GM21825 (cell line): ENCODE results near the gene SNTB2.

Experiments
- ATAC-seq: cut with Tn5 transposase; IDR thresholded peaks from one replicate; pipeline ENCODE4 v1.9.1; 2021; ENCODE audit warnings: mild to moderate bottlenecking, moderate library complexity; ENCODE audit not compliant: unreplicated experiment

Gene SNTB2

DNA sequence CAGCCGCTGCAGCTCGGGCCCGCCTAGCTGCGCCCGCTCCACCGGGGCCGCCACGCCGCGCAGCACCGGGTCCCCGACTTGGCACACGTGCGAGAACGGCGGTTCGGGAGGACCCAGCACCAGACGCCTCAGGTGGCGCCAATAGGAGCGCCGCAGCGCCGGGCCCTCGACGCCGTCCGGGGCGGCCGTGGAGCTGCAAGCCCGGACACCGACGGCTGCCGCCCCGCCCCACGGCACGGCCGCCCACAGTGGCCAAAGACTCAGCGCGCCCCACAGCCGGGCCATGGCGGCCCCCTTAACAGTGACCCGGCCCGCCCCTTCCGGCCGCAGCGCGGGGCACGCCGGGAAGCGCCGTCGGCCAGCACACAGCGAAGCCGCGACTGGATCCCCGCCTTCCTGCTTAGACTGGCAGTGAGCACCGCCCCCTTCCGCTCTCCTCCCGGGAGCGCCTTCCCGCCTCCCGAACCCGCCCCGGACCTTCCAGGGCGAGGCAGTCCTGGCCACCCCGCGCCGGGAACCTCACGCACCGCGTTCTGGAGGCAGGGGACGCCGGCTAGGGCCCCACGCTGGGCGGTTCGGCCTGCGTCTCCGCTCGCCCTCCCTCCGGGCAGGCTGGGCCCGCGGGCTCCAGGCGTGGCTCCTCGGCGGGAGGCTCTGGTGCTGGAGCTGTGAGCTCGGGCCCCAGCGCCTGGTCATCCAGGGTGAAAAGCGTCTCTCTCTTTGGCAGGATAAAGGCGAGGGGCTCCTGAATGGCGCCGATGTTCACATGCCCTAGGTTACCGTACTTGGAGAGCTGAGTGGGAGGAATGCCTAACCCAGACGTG lies 143.5 kb downstream of the SNTB2 start, which contains the start of gene PDF:
Gene PDF, minus strand, starts transcription at position 303 of the 824 bp plus-strand sequence. Its CDS starts 18 bp downstream, at position 285.
- peak; percentile 89 for ATAC-seq

DNA sequence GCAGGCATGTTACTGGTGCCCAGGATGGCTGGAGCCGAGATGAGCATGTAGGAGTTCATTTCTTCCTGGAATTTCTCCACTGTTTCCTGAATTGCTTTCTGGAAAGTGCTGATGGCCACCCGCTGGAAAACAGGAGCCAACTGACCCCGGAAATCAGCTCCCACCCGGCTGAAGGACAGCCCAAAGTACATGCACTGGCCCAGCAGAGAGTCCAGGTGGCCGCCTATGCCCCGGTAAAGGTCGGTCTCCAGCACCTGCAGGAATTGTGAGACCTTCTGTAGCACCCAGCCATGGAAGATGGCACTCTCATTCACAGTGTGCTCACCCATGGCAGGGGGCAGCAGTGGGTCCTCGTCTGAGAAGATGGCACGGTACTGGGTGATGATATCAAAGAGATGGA lies 147.7 kb downstream of the SNTB2 start:
- no peak for ATAC-seq

DNA sequence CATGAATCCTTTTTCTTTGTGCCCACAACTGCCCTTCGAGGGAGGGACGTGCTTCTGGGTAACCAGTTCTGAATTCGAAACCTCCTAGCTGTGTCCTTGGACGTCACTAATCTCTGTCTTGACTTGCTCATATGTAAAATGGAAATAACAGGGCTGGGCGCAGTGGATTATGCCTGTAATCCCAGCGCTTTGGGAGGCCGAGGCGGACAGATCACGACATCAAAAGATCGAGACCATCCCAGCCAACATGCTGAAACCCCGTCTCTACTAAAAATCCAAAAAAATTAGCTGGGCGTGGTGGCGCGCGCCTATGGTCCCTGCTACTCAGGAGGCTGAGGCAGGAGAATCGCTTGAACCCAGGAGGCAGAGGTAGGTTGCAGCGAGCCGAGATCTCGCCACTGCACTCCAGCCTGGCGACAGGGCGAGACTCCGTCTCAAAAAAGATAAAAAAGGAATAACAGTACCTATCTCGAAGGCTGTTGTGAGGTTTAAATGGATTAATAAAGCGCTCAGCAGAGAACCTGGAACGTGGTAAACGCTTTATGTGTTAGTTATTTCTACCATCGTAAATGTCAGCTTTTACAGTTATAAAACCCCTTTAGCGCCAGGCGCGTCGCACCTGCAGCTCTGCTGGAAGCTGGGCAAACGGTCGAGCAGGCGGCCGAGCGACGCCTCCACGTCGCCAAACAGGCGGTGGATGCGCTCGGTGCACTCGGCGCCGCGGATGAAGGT lies 151.8 kb downstream of the SNTB2 start:
- no peak for ATAC-seq

- peak; percentile 90 for ATAC-seq
Observed at GRCh38 chr16:69339289-69340094, 152.5 kb downstream of the SNTB2 start, which contains the start of the genes COG8 and NIP7. COG8 (minus strand) TSS chr16:69339564; CDS start chr16:69339552, 12 bp downstream. NIP7 (plus strand) TSS chr16:69339772; CDS start chr16:69339830, 58 bp downstream.

GRCh38 chr16:69340095-69340644 lies 153.2 kb downstream of the SNTB2 start:
- ATAC-seq: no peak

- no peak for ATAC-seq
Observed at GRCh38 chr16:69344171-69344570, 157.2 kb downstream of the SNTB2 start.

DNA sequence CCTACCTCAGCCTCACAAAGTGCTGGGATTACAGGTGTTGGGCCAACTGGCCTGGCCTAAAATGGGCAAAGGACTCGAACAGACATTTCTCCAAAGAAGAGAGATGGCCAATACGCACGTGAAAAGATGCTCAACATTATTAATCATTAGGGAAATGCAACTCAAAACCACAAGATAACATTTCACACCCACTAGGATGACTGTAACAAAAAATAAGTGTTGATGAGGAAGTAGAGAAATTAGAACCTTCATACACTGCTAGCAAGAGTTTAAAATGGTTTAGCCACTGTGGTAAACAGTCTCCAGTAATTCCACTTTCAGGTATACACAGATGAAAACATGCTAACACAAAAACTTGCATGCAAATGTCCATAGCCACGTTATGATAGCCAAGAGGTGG lies 159.0 kb downstream of the SNTB2 start:
- ATAC-seq: no peak

- no peak for ATAC-seq
Observed at GRCh38 chr16:69346683-69347082, 159.7 kb downstream of the SNTB2 start.

- ATAC-seq: no peak
Observed at GRCh38 chr16:69348222-69348621, 161.3 kb downstream of the SNTB2 start.

DNA sequence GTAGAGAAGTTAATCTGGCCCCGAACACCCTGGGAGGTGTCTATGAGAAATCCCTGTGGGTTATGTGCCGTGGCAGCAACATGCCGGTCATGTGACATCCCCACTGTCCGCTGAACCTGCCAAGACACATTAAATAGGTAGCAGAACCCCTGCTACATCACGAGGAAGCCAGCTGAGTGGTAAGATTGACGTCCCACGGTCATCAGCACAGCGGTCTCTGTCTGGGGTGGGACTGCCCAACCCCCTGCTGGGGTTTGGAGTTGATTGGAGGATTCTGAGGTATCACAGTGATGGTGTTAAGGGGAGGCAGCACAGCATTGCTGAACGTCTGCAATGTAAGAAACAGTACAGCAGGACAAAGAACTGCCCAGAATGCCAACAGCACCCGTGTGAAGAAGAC lies 162.6 kb downstream of the SNTB2 start:
- ATAC-seq: no peak

DNA sequence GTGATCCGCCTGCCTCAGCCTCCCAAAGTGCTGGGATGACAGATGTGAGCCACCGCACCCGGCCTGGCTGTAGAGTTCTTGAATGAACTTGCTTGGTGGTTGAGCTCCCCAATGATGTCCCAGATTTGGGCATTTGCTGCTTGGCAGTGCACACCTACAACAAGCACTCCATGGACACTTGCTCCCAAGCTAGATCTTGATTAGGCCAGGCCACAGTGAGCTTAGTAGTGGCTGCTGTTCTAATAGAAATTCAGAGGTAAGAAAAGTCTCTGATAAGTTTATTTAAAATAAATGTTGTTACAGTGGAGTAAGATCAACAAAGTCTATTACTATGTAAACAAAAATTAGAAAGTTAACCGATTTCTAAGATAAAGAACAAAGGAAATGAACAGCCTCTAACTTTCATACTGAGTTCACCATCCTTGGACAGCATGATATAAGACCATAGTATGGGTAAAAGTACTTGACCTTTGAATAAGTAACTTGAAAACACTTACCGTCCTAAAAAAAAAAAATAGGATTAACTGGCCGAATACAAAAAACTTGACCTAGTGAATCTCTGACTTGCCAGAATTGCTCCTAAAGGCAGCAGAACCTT lies 163.7 kb downstream of the SNTB2 start:
- ATAC-seq: no peak

DNA sequence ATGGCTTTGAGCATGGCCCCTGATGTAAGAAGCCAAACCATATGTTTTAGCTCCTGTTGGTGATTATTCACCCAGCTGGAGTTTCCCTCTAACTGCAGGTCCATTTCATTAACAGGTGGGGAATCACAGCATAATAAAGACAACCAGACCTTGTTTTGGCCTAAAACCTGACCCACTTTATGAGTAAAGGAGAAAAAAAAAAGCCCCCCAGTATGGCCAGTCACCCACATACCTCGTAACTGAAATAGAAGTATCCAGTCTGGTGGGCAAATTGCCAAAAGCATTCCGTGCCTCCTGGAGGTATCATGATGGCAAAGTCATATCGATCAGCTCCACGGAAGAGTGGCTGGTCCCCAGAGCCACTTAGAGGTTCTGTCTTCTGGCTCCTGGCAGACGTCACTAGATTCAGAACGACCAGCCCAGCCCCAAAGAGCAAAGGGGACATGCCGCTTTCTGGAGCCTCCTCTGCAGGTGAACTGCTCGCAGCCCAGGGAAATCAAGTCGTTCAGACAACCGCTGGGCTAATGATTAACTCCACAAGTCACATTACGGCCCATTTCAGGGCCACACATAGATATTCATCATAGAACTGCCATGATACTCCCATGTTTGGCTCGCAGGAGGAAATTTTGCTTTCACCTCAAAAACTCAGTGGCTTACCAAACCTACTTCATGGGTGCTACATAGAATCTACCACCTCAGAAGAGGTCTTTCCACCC lies 164.5 kb downstream of the SNTB2 start, which contains the start of gene TMED6:
Gene TMED6, minus strand, starts transcription at position 478 of the 719 bp plus-strand sequence. Its CDS starts 33 bp downstream, at position 445.
- ATAC-seq: no peak
